H9 (cell line): ENCODE data around the gene GRIN2A. TPM values are rescaled to one million over a fixed set of nuclear protein-coding genes. Genes with fewer than 3 reads are reported as not detected.

Experiments used
- DNase-seq: peaks from one replicate; pipeline ENCODE4 v3.0.0-alpha.2; 2017
- H2AFZ ChIP-seq: one replicate; pipeline ENCODE4 v1.6.1; 2013; ENCODE audit warnings: mild to moderate bottlenecking, low read length, control low read depth, moderate library complexity
- H2AK5ac ChIP-seq: 2 replicates; pipeline ENCODE4 v1.6.1; 2013; ENCODE audit warnings: low read length, control low read depth, mixed read lengths; ENCODE audit not compliant: insufficient read length
- H2BK120ac ChIP-seq: one replicate; pipeline ENCODE4 v1.6.1; 2013; ENCODE audit warnings: low read depth, mild to moderate bottlenecking, low read length, control low read depth, inconsistent platforms; ENCODE audit not compliant: poor library complexity, severe bottlenecking
- H2BK12ac ChIP-seq: 2 replicates; pipeline ENCODE4 v1.6.1; 2013; ENCODE audit warnings: low read length, control low read depth, mixed read lengths, low read depth; ENCODE audit not compliant: insufficient read length
- H2BK15ac ChIP-seq: 2 replicates; pipeline ENCODE4 v1.6.1; 2013; ENCODE audit warnings: low read depth, low read length, control low read depth
- H2BK20ac ChIP-seq: one replicate; pipeline ENCODE4 v1.6.1; 2013; ENCODE audit warnings: low read depth, mild to moderate bottlenecking, low read length, control low read depth, inconsistent platforms; ENCODE audit not compliant: poor library complexity, severe bottlenecking
- H2BK5ac ChIP-seq: 2 replicates; pipeline ENCODE4 v1.6.1; 2013; ENCODE audit warnings: low read length, control low read depth, mixed read lengths; ENCODE audit not compliant: insufficient read length
- H3K14ac ChIP-seq: 2 replicates; pipeline ENCODE4 v1.6.1; 2013; ENCODE audit warnings: low read length, control low read depth; ENCODE audit not compliant: insufficient read depth
- H3K18ac ChIP-seq: 2 replicates; pipeline ENCODE4 v1.6.1; 2013; ENCODE audit warnings: low read depth, mild to moderate bottlenecking, mixed read lengths, low read length, control low read depth; ENCODE audit not compliant: insufficient read length
- H3K23ac ChIP-seq: 2 replicates; pipeline ENCODE4 v1.6.1; 2013; ENCODE audit warnings: low read length, control low read depth, mixed read lengths, low read depth; ENCODE audit not compliant: insufficient read length
- H3K23me2 ChIP-seq: 2 replicates; pipeline ENCODE4 v1.6.1; 2013; ENCODE audit warnings: low read depth, mild to moderate bottlenecking, mixed read lengths, low read length, control low read depth; ENCODE audit not compliant: insufficient read length, poor library complexity, severe bottlenecking
- H3K27ac ChIP-seq: 2 replicates; pipeline ENCODE4 v1.5.1; 2013; ENCODE audit warnings: low read length, control low read depth, mixed read lengths, low read depth; ENCODE audit not compliant: insufficient read length
- H3K27me3 ChIP-seq: 2 replicates; pipeline ENCODE4 v1.6.1; 2013; ENCODE audit warnings: low read length, control low read depth, inconsistent platforms; ENCODE audit not compliant: insufficient read depth
- H3K4ac ChIP-seq: 2 replicates; pipeline ENCODE4 v1.6.1; 2013; ENCODE audit warnings: low read depth, mild to moderate bottlenecking, control low read depth, inconsistent platforms, low read length, moderate library complexity
- H3K4me1 ChIP-seq: 2 replicates; pipeline ENCODE4 v1.6.1; 2013; ENCODE audit warnings: low read length, control low read depth, inconsistent platforms; ENCODE audit not compliant: insufficient read depth
- H3K4me2 ChIP-seq: 2 replicates; pipeline ENCODE4 v1.6.1; 2013; ENCODE audit warnings: low read length, control low read depth, mixed read lengths; ENCODE audit not compliant: insufficient read length, insufficient read depth
- H3K56ac ChIP-seq: 2 replicates; pipeline ENCODE4 v1.6.1; 2013; ENCODE audit warnings: low read depth, mild to moderate bottlenecking, mixed read lengths, low read length, control low read depth; ENCODE audit not compliant: insufficient read length
- H3K79me1 ChIP-seq: 2 replicates; pipeline ENCODE4 v1.6.1; 2013; ENCODE audit warnings: low read depth, mild to moderate bottlenecking, moderate library complexity, low read length, control low read depth, inconsistent platforms; ENCODE audit not compliant: insufficient read depth, poor library complexity, severe bottlenecking
- H3K79me2 ChIP-seq: 2 replicates; pipeline ENCODE4 v1.6.1; 2013; ENCODE audit warnings: low read length, control low read depth, inconsistent platforms; ENCODE audit not compliant: insufficient read depth
- H3K9ac ChIP-seq: 2 replicates; pipeline ENCODE4 v1.6.1; 2013; ENCODE audit warnings: low read length, control low read depth, mixed read lengths; ENCODE audit not compliant: insufficient read length; ENCODE audit errors: extremely low read depth
- H3K9me3 ChIP-seq: one replicate; pipeline ENCODE4 v1.6.1; 2013; ENCODE audit warnings: low read depth, low read length, inconsistent platforms; ENCODE audit not compliant: control insufficient read depth
- H3T11ph ChIP-seq: one replicate; pipeline ENCODE4 v1.6.1; 2013; ENCODE audit warnings: mild to moderate bottlenecking, low read length, control low read depth, inconsistent platforms
- H4K20me1 ChIP-seq: one replicate; pipeline ENCODE4 v1.6.1; 2013; ENCODE audit not compliant: control insufficient read depth, insufficient read length, insufficient read depth
- H4K5ac ChIP-seq: 2 replicates; pipeline ENCODE4 v1.6.1; 2013; ENCODE audit warnings: low read depth, mild to moderate bottlenecking, mixed read lengths, low read length, control low read depth; ENCODE audit not compliant: insufficient read length
- H4K8ac ChIP-seq: replicated peaks from 2 replicates; pipeline ENCODE4 v1.6.1; 2013; ENCODE audit warnings: low read length, control low read depth, mixed read lengths, low read depth; ENCODE audit not compliant: insufficient read length
- H4K91ac ChIP-seq: 2 replicates; pipeline ENCODE4 v1.6.1; 2013; ENCODE audit warnings: low read depth, mild to moderate bottlenecking, moderate library complexity, mixed read lengths, low read length, control low read depth; ENCODE audit not compliant: insufficient read length
- H3K27ac Mint-ChIP-seq, 3 experiments: 2 replicates in 2 of 3; 3 replicates in 1 of 3; pipeline ENCODE4 v1.8.0; 2020 to 2021; ENCODE audit warnings: mixed read lengths in 3 of 3, mild to moderate bottlenecking in 1 of 3, moderate library complexity in 1 of 3
- H3K27me3 Mint-ChIP-seq: 2 replicates; pipeline ENCODE4 v1.8.0; 2021; ENCODE audit warnings: low read depth, mild to moderate bottlenecking, moderate library complexity, mixed read lengths
- H3K36me3 Mint-ChIP-seq, 3 experiments: 2 replicates in 2 of 3; 3 replicates in 1 of 3; pipeline ENCODE4 v1.8.0; 2020 to 2021; ENCODE audit warnings: low read depth in 3 of 3, mixed read lengths in 3 of 3; ENCODE audit not compliant: insufficient read depth in 1 of 3
- H3K4me1 Mint-ChIP-seq, 2 experiments: 2 replicates each; pipeline ENCODE4 v1.8.0; 2020; ENCODE audit warnings: mixed read lengths in 2 of 2
- H3K4me3 Mint-ChIP-seq, 2 experiments: 2 replicates in 1 of 2; 3 replicates in 1 of 2; pipeline ENCODE4 v1.8.0; 2020 to 2021; ENCODE audit warnings: mild to moderate bottlenecking in 2 of 2, mixed read lengths in 2 of 2, moderate library complexity in 1 of 2
- H3K9me3 Mint-ChIP-seq, 2 experiments: 2 replicates in 1 of 2; 3 replicates in 1 of 2; pipeline ENCODE4 v1.8.0; 2020; ENCODE audit warnings: mild to moderate bottlenecking in 2 of 2, mixed read lengths in 2 of 2, moderate library complexity in 1 of 2
- CTCF ChIP-seq: fragments of 200-600 bp; sonication (generic); conservative IDR thresholded peaks from 3 replicates; pipeline ENCODE4 v1.8.0; 2021; ENCODE audit warnings: antibody characterized with exemption, mild to moderate bottlenecking
- WGBS: extraction: QIAGEN DNeasy Blood & Tissue Kit; methylation state at CpG from one replicate; pipeline ENCODE4 v1.1.7; 2013; ENCODE audit warnings: missing lambda C conversion rate, low lambda C conversion rate, mixed read lengths; ENCODE audit not compliant: insufficient read length; ENCODE audit errors: extremely low coverage; 5-methylcytosine and 5-hydroxymethylcytosine counted together
- total RNA-seq: library from RNA; stranded (reverse); gene quantifications from 2 replicates; pipeline ENCODE4 v1.2.1, GENCODE V29; 2021

Gene GRIN2A
- total RNA-seq, 1 experiment from 2014 or later = 1.5 TPM

GRCh38 chr16:10045291-10045775 lies 136.9 kb downstream of the GRIN2A start:
- H3K79me1 ChIP-seq = no peaks in the 10 kb centered on the region
- H4K20me1 ChIP-seq = no peaks in the 10 kb centered on the region
- H3T11ph ChIP-seq = no peak overlapping the region
- no peaks in the 10 kb centered on the region for H3K27me3 ChIP-seq
- no peak for DNase-seq
- no peak overlapping the region for H4K8ac ChIP-seq
- Mint-ChIP-seq H3K9me3 (no peaks in the 10 kb centered on the region; a peak in 1 of 5 replicates), H3K36me3 (no peaks in the 10 kb centered on the region), H3K27ac (no peak overlapping the region), H3K4me3 (no peak overlapping the region), H3K4me1 (no peaks in the 10 kb centered on the region), H3K27me3 (peaks cover 4% of the 10 kb centered on the region)
- no peak overlapping the region for H3K14ac ChIP-seq
- H4K5ac ChIP-seq = no peak overlapping the region
- H2AK5ac ChIP-seq = no peak overlapping the region
- H2AFZ ChIP-seq = no peak overlapping the region
- H3K4ac ChIP-seq = no peak overlapping the region
- no peak overlapping the region for H2BK15ac ChIP-seq
- no peak overlapping the region for H3K56ac ChIP-seq
- no peaks in the 10 kb centered on the region for H3K9me3 ChIP-seq
- no peak overlapping the region for H4K91ac ChIP-seq
- no peak overlapping the region for H3K18ac ChIP-seq
- H2BK12ac ChIP-seq = no peak overlapping the region
- H3K23me2 ChIP-seq = no peaks in the 10 kb centered on the region
- no peak overlapping the region for H3K9ac ChIP-seq
- no peaks in the 10 kb centered on the region; the same call in 1 of the 2 replicates for H3K4me1 ChIP-seq
- H3K79me2 ChIP-seq = no peaks in the 10 kb centered on the region
- no CpG with 5 or more reads among the region's 5 CpGs for WGBS
- TF ChIP-seq CTCF = no peak
- H3K4me2 ChIP-seq = no peak overlapping the region
- no peak overlapping the region for H2BK5ac ChIP-seq
- no peak overlapping the region for H2BK120ac ChIP-seq
- H3K23ac ChIP-seq = no peak overlapping the region
- H2BK20ac ChIP-seq = no peak overlapping the region
- no peak overlapping the region for H3K27ac ChIP-seq
